Amygdala (tissue), 56 donors: ENCODE data around the gene TTYH2.
"Not testable (repeated sequence)": the region's sequence is repeated elsewhere in the genome, so short reads cannot be mapped to it uniquely, and the experiment has no call there.

Source experiments
- DNase-seq, 56 donors: peaks; one replicate each; lab custom pipeline; 2025; lab: John Stamatoyannopoulos, UW

The TTYH2 gene

GRCh38 chr17:74280093-74280513 lies 66.7 kb downstream of the TTYH2 start:
- no peak for DNase-seq

GRCh38 chr17:74281799-74282198 lies 68.4 kb downstream of the TTYH2 start:
- no peak for DNase-seq

- not testable (repeated sequence) for DNase-seq
Measured at GRCh38 chr17:74282274-74282586, 68.9 kb downstream of the TTYH2 start.

- DNase-seq = no peak
Measured at GRCh38 chr17:74282587-74283370, 69.4 kb downstream of the TTYH2 start.

- no peak for DNase-seq
Measured at GRCh38 chr17:74283371-74283673, 70.0 kb downstream of the TTYH2 start.

- DNase-seq = no peak
Measured at GRCh38 chr17:74287031-74287602, 73.7 kb downstream of the TTYH2 start.

- DNase-seq = no peak
Measured at GRCh38 chr17:74288785-74289184, 75.4 kb downstream of the TTYH2 start.

- peak in 2 of 56 donors; percentile 7 to 29 for DNase-seq
Measured at GRCh38 chr17:74289688-74290087, 76.3 kb downstream of the TTYH2 start.

GRCh38 chr17:74290340-74290739 lies 77.0 kb downstream of the TTYH2 start:
- no peak for DNase-seq

- DNase-seq = no peak
Measured at GRCh38 chr17:74292495-74292894, 79.1 kb downstream of the TTYH2 start.

- DNase-seq = no peak
Measured at GRCh38 chr17:74295625-74296547, 82.5 kb downstream of the TTYH2 start.

GRCh38 chr17:74296548-74296936 lies 83.2 kb downstream of the TTYH2 start:
- peak in 50 of 56 donors; percentile 19 to 93 (median 58) for DNase-seq

- DNase-seq = peak in 1 of 56 donors; percentile 17
Measured at GRCh38 chr17:74297941-74298340, 84.6 kb downstream of the TTYH2 start.

GRCh38 chr17:74298778-74299177 lies 85.4 kb downstream of the TTYH2 start:
- no peak for DNase-seq

- peak in 1 of 56 donors; percentile 6 for DNase-seq
Measured at GRCh38 chr17:74299226-74300009, 86.0 kb downstream of the TTYH2 start.

- DNase-seq = no peak
Measured at GRCh38 chr17:74303305-74303704, 89.9 kb downstream of the TTYH2 start.

GRCh38 chr17:74304184-74304583 lies 90.8 kb downstream of the TTYH2 start:
- DNase-seq = no peak

GRCh38 chr17:74305865-74306654 lies 92.7 kb downstream of the TTYH2 start:
- peak in 12 of 56 donors; percentile 2 to 69 (median 30) for DNase-seq

- DNase-seq = peak in 1 of 56 donors; percentile 5
Measured at GRCh38 chr17:74307984-74308773, 94.8 kb downstream of the TTYH2 start.
